ENCODE results near the gene LSM4. TPM values are rescaled to one million over a fixed set of nuclear protein-coding genes. Genes with fewer than 3 reads are reported as not detected.

The LSM4 gene
- 19.7 and 29.3 TPM in 2 replicates for total RNA-seq (2013; cell fraction: nucleolus; rRNA removed)
- total RNA-seq (2014; rRNA removed), result 430 and 457 TPM in 2 replicates
- total RNA-seq (2014; rRNA removed; fragmentation: Illumina TruSeq; extraction: Trizol), result 163 and 186 TPM in 2 replicates
- 248 and 251 TPM in 2 replicates for total RNA-seq (2021)
- polyA plus RNA-seq (2011; ENCODE audit: low read depth), result 28.1 TPM
- polyA plus RNA-seq (2011; rRNA removed), result 95.6 and 140 TPM in 2 replicates
- polyA plus RNA-seq (2011; cell fraction: cytosol; rRNA removed), result 186 and 318 TPM in 2 replicates
- 124 and 152 TPM in 2 replicates for polyA plus RNA-seq (2011; cell fraction: nucleus; rRNA removed)
- 117 and 128 TPM in 2 replicates for polyA plus RNA-seq (2012)
- 59.2 and 86.6 TPM in 2 replicates for polyA plus RNA-seq (2014; fragmentation: Illumina TruSeq; extraction: Trizol)
- 10 to 100 TPM; 12.6 to 38.2 TPM for polyA plus RNA-seq (2014; fragmentation: Nextera tagmentation; extraction: Ambion mirVana)
- 439 and 477 TPM in 2 replicates for polyA plus RNA-seq (2014; rRNA removed)
- 100 to 1,000 TPM; 628 to 652 TPM for polyA plus RNA-seq (2016; fragmentation: Nextera tagmentation; extraction: Ambion mirVana)
- polyA minus RNA-seq (2011; rRNA and poly(A)+ RNA removed), result 21.9 and 42.9 TPM in 2 replicates
- polyA minus RNA-seq (2011; cell fraction: cytosol; rRNA and poly(A)+ RNA removed), result 25.9 and 27.1 TPM in 2 replicates
- polyA minus RNA-seq (2011; cell fraction: nucleus; rRNA and poly(A)+ RNA removed), result 19.8 and 31.0 TPM in 2 replicates
- Bru-seq, nascent RNA, result percentile 63 among the genes with signal in this experiment
- BruChase-seq, experiment 1, labeled RNA remaining after a 6-hour chase, result percentile 62 among the genes with signal in this experiment
- percentile 56 among the genes with signal in this experiment for BruChase-seq, experiment 2, labeled RNA remaining after a 2-hour chase
- long read RNA-seq, experiment 1, transcript LSM4-203 (5 exons, 1,908 nt), result major isoform, 186 of 207 reads
- long read RNA-seq, experiment 1, partial matches to known transcripts, result 14 of 207 reads
- long read RNA-seq, experiment 1, other reads (novel, unspliced or antisense), result 7 of 207 reads
- long read RNA-seq, experiment 2, transcript LSM4-203 (5 exons, 1,908 nt), result major isoform, 361 of 383 reads
- long read RNA-seq, experiment 2, partial matches to known transcripts, result 18 of 383 reads
- long read RNA-seq, experiment 2, other reads (novel, unspliced or antisense), result 1 of 383 reads

GRCh38 chr19:18322759-18323460 lies at the start of gene LSM4:
Gene LSM4 (minus strand): TSS chr19:18323076. CDS start chr19:18323020, 56 bp downstream.
- in situ Hi-C loops (cut with MboI), result loop anchor here (5.0 kb wide), 1 partner anchor 46 kb away; no protein-coding TSS in a partner anchor
- CTCF ChIA-PET, result interaction anchor here (0.7 to 3.8 kb wide), 17 partner anchors 8 to 300 kb away, joined by 3 to 178 read pairs (median 4); partner anchors contain the start of genes JUND and MPV17L2
- RAD21 ChIA-PET (ENCODE audit: unreplicated experiment), result interaction anchor here (0.9 to 6.0 kb wide), 12 partner anchors 16 to 131 kb away, joined by 3 to 167 read pairs (median 4); partner anchors contain the start of gene JUND
- TF ChIP-seq IKZF1 (conservative IDR thresholded peaks at IDR 0.05) (peak; percentile 49; the same call in 1 of the 2 replicates), PBX3 (IDR thresholded peaks at IDR 0.05; ENCODE audit: insufficient replicate concordance, low read depth, low read length) (peak; percentile 93), E2F4 (IDR thresholded peaks at IDR 0.05; ENCODE audit: low read depth, low read length) (peak; percentile 85), RUNX3 (IDR thresholded peaks at IDR 0.05; ENCODE audit: low read length) (0 out of 2 replicates have a peak, but pooled peaks have one; percentile 52), USF2 (IDR thresholded peaks at IDR 0.05; ENCODE audit: borderline replicate concordance, low read depth, low read length) (no peak), FOS (IDR thresholded peaks at IDR 0.05; ENCODE audit: borderline replicate concordance, extremely low read depth, insufficient read length) (peak; percentile 68), KLF5 (IDR thresholded peaks at IDR 0.05; ENCODE audit: partially characterized antibody) (peak; percentile 33), CBX5 (IDR thresholded peaks at IDR 0.05; ENCODE audit: low read depth) (no peak), HDAC6 (IDR thresholded peaks at IDR 0.05; ENCODE audit: unreplicated experiment) (no peak), GATAD2B (conservative IDR thresholded peaks at IDR 0.05; ENCODE audit: low read depth) (peak; percentile 77), MTA3 (IDR thresholded peaks at IDR 0.05; ENCODE audit: borderline replicate concordance, low read length) (no peak), CHD2 (IDR thresholded peaks at IDR 0.05; ENCODE audit: borderline replicate concordance, low read depth, low read length) (peak; percentile 92), CREM (IDR thresholded peaks at IDR 0.05; ENCODE audit: low read depth) (peak; percentile 63; the same call in 1 of the 2 replicates), BACH1 (IDR thresholded peaks at IDR 0.05; ENCODE audit: borderline replicate concordance) (peak; percentile 73; the same call in 1 of the 2 replicates), GABPA (IDR thresholded peaks at IDR 0.05; ENCODE audit: low read depth) (0 out of 2 replicates have a peak, but pooled peaks have one; percentile 28)

More at GRCh38 chr19:18322759-18323460, at the start of gene LSM4:
- no TSS peak for BruUV-seq (replicated peaks)
- Histone ChIP-seq H3K9me3 (replicated peaks; ENCODE audit: control insufficient read depth, insufficient read depth, low read length) (no peaks in the 10 kb centered on the region; the same call in 2 of the 3 replicates), H3K27me3 (replicated peaks in 1 of 2; ENCODE audit: control insufficient read depth in 2 of 2, insufficient read depth in 2 of 2, low read length in 1 of 2) (no peaks in the 10 kb centered on the region), H3K27ac (ENCODE audit: control insufficient read depth, insufficient read depth) (peak within 1 kb of the TSS; percentile 90), H3K4me1 (ENCODE audit: control insufficient read depth, insufficient read depth, low read length) (peaks cover 32% of the 10 kb centered on the region), H3K4me3 (peak within 1 kb of the TSS; percentile 86), H2AFZ (ENCODE audit: control insufficient read depth, low read depth, low read length) (peak within 1 kb of the TSS; percentile 69), H4K20me1 (ENCODE audit: control insufficient read depth, insufficient read depth) (no peaks in the 10 kb centered on the region), H3K4me2 (ENCODE audit: control insufficient read depth, insufficient read depth) (peak within 1 kb of the TSS; percentile 65), H3K79me2 (ENCODE audit: control insufficient read depth, insufficient read depth, low read length) (peaks cover 43% of the 10 kb centered on the region), H3K36me3 (ENCODE audit: control insufficient read depth in 2 of 2, insufficient read depth in 2 of 2, low read length in 1 of 2) (peaks cover 2 to 3% of the 10 kb centered on the region in 2 experiments; a peak in 3 of 4 replicates), H3K9ac (ENCODE audit: control insufficient read depth, insufficient read depth, low read length) (peak within 1 kb of the TSS; percentile 75)
- 1% methylated on average over 75 of the region's 75 CpGs for WGBS (ENCODE audit: insufficient coverage, insufficient replicate concordance, low lambda C conversion rate, missing lambda C conversion rate)
- FAIRE-seq, result peak; percentile 98
- DNase-seq (ENCODE audit: low read depth, low spot score), result peak; percentile 96
- POLR2A ChIA-PET, result interaction anchor here (0.6 to 4.0 kb wide), 18 partner anchors 15 to 1107 kb away, joined by 3 to 179 read pairs (median 4); partner anchors contain the start of genes JUND, MPV17L2 and RAB3A
- ATAC-seq, result peak; percentile 98
- intact Hi-C loops (cut with micrococcal nuclease; ENCODE audit: unreplicated experiment), result loop anchor here (1.0 kb wide), 3 partner anchors 19 to 44 kb away; no protein-coding TSS in a partner anchor
- SMC1A ChIA-PET (ENCODE audit: uncharacterized antibody, unreplicated experiment), result interaction anchor here (1.0 to 3.8 kb wide), 8 partner anchors 13 to 93 kb away, joined by 3 to 84 read pairs (median 8); partner anchors contain the start of gene JUND
